ENCODE results near the gene COMT. TPM values are rescaled to one million over a fixed set of nuclear protein-coding genes. Genes with fewer than 3 reads are reported as not detected.

COMT gene
- total RNA-seq, 1 experiment from 2014 or later = 109 TPM

- BruUV-seq (replicated peaks) = no TSS peak
- intact Hi-C loops (cut with micrococcal nuclease) = no loop called here
- no peak for TF ChIP-seq FOSL1 (IDR thresholded peaks at IDR 0.05; ENCODE audit: low read depth)
- no peak for TF ChIP-seq CEBPB (IDR thresholded peaks at IDR 0.05; ENCODE audit: low read depth)
- no peak for TF ChIP-seq ZFX (IDR thresholded peaks at IDR 0.05)
- no peak for TF ChIP-seq RAD21 (IDR thresholded peaks at IDR 0.05; ENCODE audit: low read depth)
- TF ChIP-seq YY1 (IDR thresholded peaks at IDR 0.05; ENCODE audit: extremely low read depth, insufficient replicate concordance, low read depth, low read length) = no peak
- TF ChIP-seq POLR2A (IDR thresholded peaks at IDR 0.05; ENCODE audit: borderline replicate concordance, extremely low read depth, insufficient read depth, insufficient read length) = no peak
- TF ChIP-seq POLR2AphosphoS5 (IDR thresholded peaks at IDR 0.05; ENCODE audit: low read depth, low read length) = no peak
- TF ChIP-seq, protein P1, sequence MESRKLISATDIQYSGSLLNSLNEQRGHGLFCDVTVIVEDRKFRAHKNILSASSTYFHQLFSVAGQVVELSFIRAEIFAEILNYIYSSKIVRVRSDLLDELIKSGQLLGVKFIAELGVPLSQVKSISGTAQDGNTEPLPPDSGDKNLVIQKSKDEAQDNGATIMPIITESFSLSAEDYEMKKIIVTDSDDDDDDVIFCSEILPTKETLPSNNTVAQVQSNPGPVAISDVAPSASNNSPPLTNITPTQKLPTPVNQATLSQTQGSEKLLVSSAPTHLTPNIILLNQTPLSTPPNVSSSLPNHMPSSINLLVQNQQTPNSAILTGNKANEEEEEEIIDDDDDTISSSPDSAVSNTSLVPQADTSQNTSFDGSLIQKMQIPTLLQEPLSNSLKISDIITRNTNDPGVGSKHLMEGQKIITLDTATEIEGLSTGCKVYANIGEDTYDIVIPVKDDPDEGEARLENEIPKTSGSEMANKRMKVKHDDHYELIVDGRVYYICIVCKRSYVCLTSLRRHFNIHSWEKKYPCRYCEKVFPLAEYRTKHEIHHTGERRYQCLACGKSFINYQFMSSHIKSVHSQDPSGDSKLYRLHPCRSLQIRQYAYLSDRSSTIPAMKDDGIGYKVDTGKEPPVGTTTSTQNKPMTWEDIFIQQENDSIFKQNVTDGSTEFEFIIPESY (IDR thresholded peaks at IDR 0.05; ENCODE audit: extremely low read depth, insufficient replicate concordance, low read length) = no peak
- TF ChIP-seq EZH2 (IDR thresholded peaks at IDR 0.05) = no peak
- no peak for TF ChIP-seq JUND (IDR thresholded peaks at IDR 0.05)
- no peak for TF ChIP-seq MAX (IDR thresholded peaks at IDR 0.05)
- no peak for TF ChIP-seq ELF1 (IDR thresholded peaks at IDR 0.05; ENCODE audit: borderline replicate concordance, low read depth)
- TF ChIP-seq CTCF (IDR thresholded peaks at IDR 0.05 in 2 of 3, conservative IDR thresholded peaks at IDR 0.05 in 1 of 3; ENCODE audit: borderline replicate concordance in 1 of 3, insufficient read depth in 1 of 3, low read depth in 2 of 3, low read length in 2 of 3) = no peak
- no peak for TF ChIP-seq SP1 (IDR thresholded peaks at IDR 0.05; ENCODE audit: low read depth)
- TF ChIP-seq TCF7L2 (IDR thresholded peaks at IDR 0.05; ENCODE audit: borderline replicate concordance, extremely low read depth, insufficient read depth, insufficient read length) = no peak
- TF ChIP-seq ZNF274 (IDR thresholded peaks at IDR 0.05; ENCODE audit: low read depth, low read length) = no peak
- TF ChIP-seq, protein P2, sequence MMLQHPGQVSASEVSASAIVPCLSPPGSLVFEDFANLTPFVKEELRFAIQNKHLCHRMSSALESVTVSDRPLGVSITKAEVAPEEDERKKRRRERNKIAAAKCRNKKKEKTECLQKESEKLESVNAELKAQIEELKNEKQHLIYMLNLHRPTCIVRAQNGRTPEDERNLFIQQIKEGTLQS (IDR thresholded peaks at IDR 0.05) = no peak
- no peak for TF ChIP-seq SIN3A (IDR thresholded peaks at IDR 0.05; ENCODE audit: low read depth)
- TF ChIP-seq SRF (IDR thresholded peaks at IDR 0.05; ENCODE audit: low read depth) = no peak
- TF ChIP-seq EZH2phosphoT487 (IDR thresholded peaks at IDR 0.05; ENCODE audit: borderline replicate concordance) = no peak
- ChIA-PET RAD21 (ENCODE audit: low non-redundant PET in 1 of 2, low total read pairs in 2 of 2, uncharacterized antibody in 2 of 2, unreplicated experiment in 2 of 2) (no interaction called here), POLR2A (no interaction called here), CTCF (no interaction called here)
- Histone ChIP-seq H3K27ac (ENCODE audit: low read depth, low read length) (no peak overlapping the region), H2AFZ (ENCODE audit: low read depth, low read length, poor library complexity, severe bottlenecking) (no peak overlapping the region), H3K9me3 (ENCODE audit: control insufficient read depth in 1 of 2, insufficient read depth in 1 of 2, low read depth in 1 of 2, low read length in 2 of 2) (no peaks in the 10 kb centered on the region), H4K20me1 (ENCODE audit: insufficient read depth) (no peaks in the 10 kb centered on the region), H3K36me3 (ENCODE audit: control insufficient read depth in 1 of 2, insufficient read depth in 2 of 2, low read length in 2 of 2) (no peaks in the 10 kb centered on the region), H3K79me2 (ENCODE audit: insufficient read depth, low read length) (no peaks in the 10 kb centered on the region), H3K9ac (ENCODE audit: low read length) (no peak overlapping the region), H3K4me2 (ENCODE audit: low read length) (no peak overlapping the region), H3K27me3 (ENCODE audit: insufficient read depth, low read length) (no peaks in the 10 kb centered on the region), H3K4me3 (replicated peaks in 1 of 2; ENCODE audit: low read depth in 1 of 2, low read length in 2 of 2) (no peak overlapping the region), H3K9me2 (ENCODE audit: insufficient read depth) (no peaks in the 10 kb centered on the region), H3K4me1 (ENCODE audit: control insufficient read depth in 1 of 2, insufficient read depth in 2 of 2, low read length in 2 of 2) (peaks cover 0 to 3% of the 10 kb centered on the region in 2 experiments; a peak in 1 of 4 replicates)
- DNase-seq (ENCODE audit: low read depth, low spot score) (no peak), ATAC-seq (no peak)
Observed at GRCh38 chr22:19991645-19992451, 50.3 kb downstream of the COMT start.
